ENCODE results near the gene RCOR2.

DNA sequence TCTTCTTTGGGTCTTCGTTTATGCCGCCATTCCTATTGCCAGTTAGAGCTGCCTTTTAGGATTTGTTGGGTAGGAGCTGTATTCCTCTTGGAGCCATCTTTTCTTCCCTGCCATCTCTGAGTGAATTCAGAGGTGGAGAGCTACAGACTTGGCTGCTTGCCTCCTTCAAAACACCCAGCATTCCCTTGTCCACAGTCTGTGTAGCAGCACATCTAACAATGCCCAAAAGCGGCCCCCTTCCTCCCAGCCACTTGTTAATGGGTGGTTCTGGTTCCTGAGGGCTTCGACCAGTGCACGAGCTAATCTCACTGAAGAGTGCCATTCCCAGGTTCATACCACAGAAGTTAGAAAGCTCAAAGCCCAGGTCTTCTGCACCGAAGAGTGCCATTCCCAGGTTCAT is 40.3 kb downstream of the RCOR2 start:
- no peak for TF ChIP-seq POLR2A (IDR thresholded peaks at IDR 0.05)
- TF ChIP-seq, protein P1, sequence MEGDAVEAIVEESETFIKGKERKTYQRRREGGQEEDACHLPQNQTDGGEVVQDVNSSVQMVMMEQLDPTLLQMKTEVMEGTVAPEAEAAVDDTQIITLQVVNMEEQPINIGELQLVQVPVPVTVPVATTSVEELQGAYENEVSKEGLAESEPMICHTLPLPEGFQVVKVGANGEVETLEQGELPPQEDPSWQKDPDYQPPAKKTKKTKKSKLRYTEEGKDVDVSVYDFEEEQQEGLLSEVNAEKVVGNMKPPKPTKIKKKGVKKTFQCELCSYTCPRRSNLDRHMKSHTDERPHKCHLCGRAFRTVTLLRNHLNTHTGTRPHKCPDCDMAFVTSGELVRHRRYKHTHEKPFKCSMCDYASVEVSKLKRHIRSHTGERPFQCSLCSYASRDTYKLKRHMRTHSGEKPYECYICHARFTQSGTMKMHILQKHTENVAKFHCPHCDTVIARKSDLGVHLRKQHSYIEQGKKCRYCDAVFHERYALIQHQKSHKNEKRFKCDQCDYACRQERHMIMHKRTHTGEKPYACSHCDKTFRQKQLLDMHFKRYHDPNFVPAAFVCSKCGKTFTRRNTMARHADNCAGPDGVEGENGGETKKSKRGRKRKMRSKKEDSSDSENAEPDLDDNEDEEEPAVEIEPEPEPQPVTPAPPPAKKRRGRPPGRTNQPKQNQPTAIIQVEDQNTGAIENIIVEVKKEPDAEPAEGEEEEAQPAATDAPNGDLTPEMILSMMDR (IDR thresholded peaks at IDR 0.05) = no peak

Data from adrenal gland (tissue), 5 donors.